Panc1 (cell line): ENCODE results near the gene CYP2B6. TPM values are rescaled to one million over a fixed set of nuclear protein-coding genes. Genes with fewer than 3 reads are reported as not detected.
"Not testable (repeated sequence)": the region's sequence is repeated elsewhere in the genome, so short reads cannot be mapped to it uniquely, and the experiment has no call there.

Source experiments
- ATAC-seq: fragments of 200-7000 bp; cut with Tn5 transposase; 2 replicates; pipeline ENCODE4 v1.9.1; 2020; ENCODE audit warnings: mild to moderate bottlenecking, moderate library complexity
- BruUV-seq: library from RNA; stranded (reverse); fragments of 400-500 nt; replicated peaks from 2 replicates; lab custom pipeline; 2021; lab: Mats Ljungman, UMichigan
- CTCF ChIA-PET: fragments of 300-600 bp; sonication (Branson Sonifier 250); formaldehyde crosslinking; loops from one replicate; lab custom pipeline; 2022; ENCODE audit warnings: antibody characterized with exemption; lab: Charles Lee
- POLR2A ChIA-PET: fragments of 300-600 bp; sonication (Branson Sonifier 250); formaldehyde crosslinking; loops from one replicate; lab custom pipeline; 2022; ENCODE audit warnings: antibody characterized with exemption; lab: Charles Lee
- DNase-seq: peaks from one replicate; pipeline ENCODE4 v3.0.0-alpha.2; 2010; ENCODE audit warnings: low read depth, low spot score
- H3K27ac ChIP-seq: 2 replicates; pipeline ENCODE4 v1.5.1; 2011; ENCODE audit warnings: mild to moderate bottlenecking, low read length, inconsistent platforms
- H3K27me3 ChIP-seq: fragments of 200-500 bp; sonication (Bioruptor generic); 2 replicates; pipeline ENCODE4 v1.6.0; 2014; ENCODE audit warnings: low read length, inconsistent platforms; ENCODE audit not compliant: control insufficient read depth, insufficient read depth
- H3K36me3 ChIP-seq: fragments of 200-500 bp; sonication (Bioruptor generic); 2 replicates; pipeline ENCODE4 v1.5.1; 2014; ENCODE audit warnings: inconsistent platforms, mild to moderate bottlenecking, low read length, moderate library complexity; ENCODE audit not compliant: control insufficient read depth, insufficient read depth
- H3K4me1 ChIP-seq: 2 replicates; pipeline ENCODE4 v1.5.1; 2011; ENCODE audit warnings: inconsistent platforms, mild to moderate bottlenecking, low read length, moderate library complexity; ENCODE audit not compliant: control insufficient read depth, insufficient read depth
- H3K4me3 ChIP-seq, 2 experiments: 2 replicates each; pipeline ENCODE4 v1.5.1; 2011 to 2012; ENCODE audit warnings: low read depth in 2 of 2, low read length in 2 of 2, mild to moderate bottlenecking in 2 of 2, inconsistent platforms in 1 of 2, moderate library complexity in 1 of 2
- H3K9me3 ChIP-seq: fragments of 200-500 bp; sonication (Bioruptor generic); 2 replicates; pipeline ENCODE4 v1.5.1; 2014; ENCODE audit warnings: low read depth, mild to moderate bottlenecking, inconsistent platforms, low read length, moderate library complexity; ENCODE audit not compliant: control insufficient read depth, insufficient read depth
- POLR2AphosphoS5 ChIP-seq: IDR thresholded peaks from 2 replicates; pipeline ENCODE4 v1.6.1; 2012; ENCODE audit warnings: mild to moderate bottlenecking, low read depth, low read length, moderate library complexity
- REST ChIP-seq, 2 experiments: IDR thresholded peaks; 2 replicates each; pipeline ENCODE4 v1.6.1; 2011 to 2012; ENCODE audit warnings: low read depth in 2 of 2, control low read depth in 1 of 2, low read length in 1 of 2, mild to moderate bottlenecking in 1 of 2, moderate library complexity in 1 of 2; ENCODE audit not compliant: insufficient read depth in 1 of 2
- SIN3A ChIP-seq: IDR thresholded peaks from 2 replicates; pipeline ENCODE4 v1.6.1; 2012; ENCODE audit warnings: low read depth, mild to moderate bottlenecking, low read length, moderate library complexity, borderline replicate concordance; ENCODE audit not compliant: insufficient read depth
- TCF7L2 ChIP-seq: IDR thresholded peaks from 2 replicates; pipeline ENCODE4 v1.6.1; 2011; ENCODE audit warnings: mild to moderate bottlenecking, low read depth, low read length, inconsistent platforms
- in situ Hi-C: cut with HindIII; loops from 2 replicates; pipeline ENCODE4 v1.10.0; 2016; ENCODE audit warnings: low sequenced_read_pairs, low pct_unique_long_range_greater_than_20kb
- intact Hi-C: fragments of 100-400 bp; cut with micrococcal nuclease; formaldehyde crosslinking; loops from one replicate; pipeline ENCODE4 v1.10.0; 2022; ENCODE audit not compliant: unreplicated experiment
- total RNA-seq: library from RNA; stranded (reverse); gene quantifications from one replicate; pipeline ENCODE4 v1.2.1, GENCODE V29; 2021; ENCODE audit not compliant: unreplicated experiment
- TF ChIP-seq, protein P1 (sequence below): fragments of 450-650 bp; IDR thresholded peaks from 2 replicates; pipeline ENCODE4 v1.5.1; 2017; ENCODE audit warnings: mild to moderate bottlenecking

The CYP2B6 gene
- total RNA-seq, 1 experiment from 2014 or later = 0.26 TPM

DNA sequence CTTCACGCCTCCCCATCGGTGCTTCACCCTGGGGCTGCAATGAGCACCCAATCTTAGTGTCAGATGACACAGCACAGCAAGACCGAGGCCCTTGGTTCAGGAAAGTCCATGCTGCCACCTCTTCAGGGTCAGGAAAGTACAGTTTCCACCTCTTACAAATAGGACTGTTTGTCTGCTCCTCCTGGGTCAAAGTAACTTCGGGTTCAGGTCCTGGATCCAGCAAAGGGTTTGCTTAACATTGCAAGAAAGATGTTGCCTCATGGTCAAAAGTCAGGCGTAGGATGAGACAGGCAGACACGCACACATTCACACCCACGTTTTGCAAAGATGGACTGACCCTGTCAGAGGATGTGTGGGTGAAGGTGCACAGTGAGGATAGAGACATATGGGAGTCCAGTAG, 1.6 kb upstream of the CYP2B6 start:
- no peak for DNase-seq
- H3K4me3 ChIP-seq = no peak overlapping the region
- CTCF ChIA-PET = no interaction called here
- H3K27ac ChIP-seq = no peak overlapping the region
- no peaks in the 10 kb centered on the region for H3K9me3 ChIP-seq
- no peak for TF ChIP-seq SIN3A
- TF ChIP-seq POLR2AphosphoS5 = no peak
- TF ChIP-seq, protein P1, sequence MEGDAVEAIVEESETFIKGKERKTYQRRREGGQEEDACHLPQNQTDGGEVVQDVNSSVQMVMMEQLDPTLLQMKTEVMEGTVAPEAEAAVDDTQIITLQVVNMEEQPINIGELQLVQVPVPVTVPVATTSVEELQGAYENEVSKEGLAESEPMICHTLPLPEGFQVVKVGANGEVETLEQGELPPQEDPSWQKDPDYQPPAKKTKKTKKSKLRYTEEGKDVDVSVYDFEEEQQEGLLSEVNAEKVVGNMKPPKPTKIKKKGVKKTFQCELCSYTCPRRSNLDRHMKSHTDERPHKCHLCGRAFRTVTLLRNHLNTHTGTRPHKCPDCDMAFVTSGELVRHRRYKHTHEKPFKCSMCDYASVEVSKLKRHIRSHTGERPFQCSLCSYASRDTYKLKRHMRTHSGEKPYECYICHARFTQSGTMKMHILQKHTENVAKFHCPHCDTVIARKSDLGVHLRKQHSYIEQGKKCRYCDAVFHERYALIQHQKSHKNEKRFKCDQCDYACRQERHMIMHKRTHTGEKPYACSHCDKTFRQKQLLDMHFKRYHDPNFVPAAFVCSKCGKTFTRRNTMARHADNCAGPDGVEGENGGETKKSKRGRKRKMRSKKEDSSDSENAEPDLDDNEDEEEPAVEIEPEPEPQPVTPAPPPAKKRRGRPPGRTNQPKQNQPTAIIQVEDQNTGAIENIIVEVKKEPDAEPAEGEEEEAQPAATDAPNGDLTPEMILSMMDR = no peak
- no peak for TF ChIP-seq REST (IDR thresholded peaks at IDR 0.05; ENCODE audit: insufficient read depth in 1 of 2, low read depth in 2 of 2, low read length in 1 of 2)
- TF ChIP-seq TCF7L2 = no peak
- H3K27me3 ChIP-seq = no peaks in the 10 kb centered on the region
- no peaks in the 10 kb centered on the region for H3K36me3 ChIP-seq
- in situ Hi-C loops = no loop called here
- intact Hi-C loops = loop anchor here (10.0 kb wide), 1 partner anchor 155 kb away; no protein-coding TSS in a partner anchor
- no TSS peak for BruUV-seq
- no peak for ATAC-seq
- no peaks in the 10 kb centered on the region for H3K4me1 ChIP-seq
- POLR2A ChIA-PET = no interaction called here

DNA sequence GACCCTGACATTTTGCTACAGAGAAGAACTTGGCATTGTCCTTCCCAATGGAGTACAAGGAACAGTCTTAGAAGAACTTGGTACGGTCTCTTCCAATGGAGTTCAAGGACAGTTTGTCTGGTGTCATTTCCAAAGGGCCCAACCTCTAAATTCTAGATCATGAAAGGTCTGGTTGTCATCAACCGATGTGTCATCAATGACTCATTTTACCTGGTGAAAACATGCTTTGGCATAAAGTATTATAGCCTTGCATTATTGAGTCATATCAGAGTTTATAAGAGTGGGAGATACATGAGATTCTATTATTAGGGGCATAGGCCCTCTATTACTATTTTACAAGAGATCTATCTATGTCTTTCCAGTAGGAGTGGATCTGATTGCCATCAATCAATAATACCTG, 4.3 kb downstream of the CYP2B6 start:
- POLR2A ChIA-PET = no interaction called here
- intact Hi-C loops (no loop called here), in situ Hi-C loops (no loop called here)
- CTCF ChIA-PET = no interaction called here
- BruUV-seq = no TSS peak
- H3K27ac ChIP-seq = no peak overlapping the region
- H3K36me3 ChIP-seq = no peaks in the 10 kb centered on the region
- no peak for ATAC-seq
- H3K27me3 ChIP-seq = no peaks in the 10 kb centered on the region; the same call in 1 of the 2 replicates
- H3K4me1 ChIP-seq = no peaks in the 10 kb centered on the region
- DNase-seq = no peak
- TF ChIP-seq SIN3A (no peak), POLR2AphosphoS5 (no peak), REST (IDR thresholded peaks at IDR 0.05; ENCODE audit: insufficient read depth in 1 of 2, low read depth in 2 of 2, low read length in 1 of 2) (no peak), TCF7L2 (no peak)
- TF ChIP-seq, protein P1 = no peak
- H3K9me3 ChIP-seq = no peaks in the 10 kb centered on the region
- H3K4me3 ChIP-seq = no peak overlapping the region

DNA sequence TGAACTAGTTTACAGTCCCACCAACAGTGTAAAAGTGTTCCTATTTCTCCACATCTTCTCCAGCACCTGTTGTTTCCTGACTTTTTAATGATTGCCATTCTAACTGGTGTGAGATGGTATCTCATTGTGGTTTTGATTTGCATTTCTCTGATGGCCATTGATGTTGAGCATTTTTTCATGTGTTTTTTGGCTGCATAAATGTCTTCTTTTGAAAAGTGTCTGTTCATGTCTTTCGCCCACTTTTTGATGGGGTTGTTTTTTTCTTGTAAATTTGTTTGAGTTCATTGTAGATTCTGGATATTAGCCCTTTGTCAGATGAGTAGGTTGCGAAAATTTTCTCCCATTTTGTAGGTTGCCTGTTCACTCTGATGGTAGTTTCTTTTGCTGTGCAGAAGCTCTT, 7.9 kb downstream of the CYP2B6 start:
- H3K4me1 ChIP-seq, H3K4me3 ChIP-seq, BruUV-seq, DNase-seq, in situ Hi-C loops, intact Hi-C loops, POLR2A ChIA-PET, H3K9me3 ChIP-seq, H3K27ac ChIP-seq, H3K36me3 ChIP-seq, ATAC-seq, CTCF ChIA-PET, H3K27me3 ChIP-seq: not testable (repeated sequence)
